Activated CD4-positive, alpha-beta memory T cell treated with anti-CD3 and anti-CD28 coated beads, Interleukin-2, amount 10 ng/mL, durations not matched to agents 7 days and 5 days (primary cell): ENCODE results near the gene PLA2G6. TPM values are rescaled to one million over a fixed set of nuclear protein-coding genes. Genes with fewer than 3 reads are reported as not detected.

Source experiments
- CTCF ChIA-PET: fragments of 350-600 bp; sonication (Branson Sonifier 250); formaldehyde crosslinking; loops from one replicate; lab custom pipeline; 2021; ENCODE audit warnings: antibody characterized with exemption, inconsistent platforms; lab: Charles Lee
- POLR2A ChIA-PET: fragments of 350-600 bp; sonication (Branson Sonifier 250); formaldehyde crosslinking; loops from one replicate; lab custom pipeline; 2021; ENCODE audit warnings: antibody characterized with exemption; lab: Charles Lee
- DNase-seq: peaks from one replicate; pipeline ENCODE4 v3.0.0-alpha.2; 2020
- H3K27ac Mint-ChIP-seq: one replicate; pipeline ENCODE4 v1.8.0; 2021; ENCODE audit warnings: mild to moderate bottlenecking, mixed read lengths
- H3K27me3 Mint-ChIP-seq: one replicate; pipeline ENCODE4 v1.8.0; 2021; ENCODE audit warnings: mixed read lengths
- H3K36me3 Mint-ChIP-seq: one replicate; pipeline ENCODE4 v1.8.0; 2021; ENCODE audit warnings: low read depth, mixed read lengths
- H3K4me1 Mint-ChIP-seq: one replicate; pipeline ENCODE4 v1.8.0; 2021; ENCODE audit warnings: mixed read lengths
- H3K4me3 Mint-ChIP-seq: one replicate; pipeline ENCODE4 v1.8.0; 2021; ENCODE audit warnings: mild to moderate bottlenecking, mixed read lengths
- H3K9me3 Mint-ChIP-seq: one replicate; pipeline ENCODE4 v1.8.0; 2021; ENCODE audit warnings: mixed read lengths
- total RNA-seq, 2 experiments: library from RNA; stranded (reverse); gene quantifications; one replicate each; pipeline ENCODE4 v1.2.3, GENCODE V29; 2021

Gene PLA2G6
- total RNA-seq, 2 experiments from 2014 or later = 80.7 to 85.7 TPM

GRCh38 chr22:38106814-38107578 lies 74.6 kb downstream of the PLA2G6 start:
- ChIA-PET CTCF (no interaction called here), POLR2A (no interaction called here)
- Mint-ChIP-seq H3K4me1 (peaks cover 14% of the 10 kb centered on the region), H3K27ac (no peak overlapping the region), H3K9me3 (no peaks in the 10 kb centered on the region), H3K36me3 (no peaks in the 10 kb centered on the region), H3K4me3 (no peak overlapping the region), H3K27me3 (no peaks in the 10 kb centered on the region)
- no peak for DNase-seq

DNA sequence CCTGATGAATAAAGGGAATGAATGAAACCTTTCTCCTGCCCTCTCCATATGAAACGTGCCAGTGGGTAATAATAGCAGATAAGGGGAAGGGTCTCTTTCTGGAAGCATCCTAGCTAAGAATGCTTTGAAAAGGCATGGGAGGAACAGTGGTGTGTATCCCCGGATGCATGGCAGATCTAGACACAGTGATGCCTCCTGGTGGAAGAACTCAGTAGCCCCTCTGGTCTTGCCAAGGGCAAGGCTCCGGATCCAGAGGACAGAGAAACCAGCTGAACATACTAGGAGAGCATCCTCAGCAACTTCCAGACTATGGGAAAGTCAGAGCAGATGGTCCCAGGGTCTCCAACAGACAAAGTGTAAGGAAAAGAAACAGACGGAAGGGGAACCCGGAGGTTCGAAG lies 77.5 kb downstream of the PLA2G6 start:
- Mint-ChIP-seq H3K27me3 (no peaks in the 10 kb centered on the region), H3K4me1 (peaks cover 14% of the 10 kb centered on the region), H3K36me3 (no peaks in the 10 kb centered on the region), H3K4me3 (no peak overlapping the region), H3K9me3 (no peaks in the 10 kb centered on the region), H3K27ac (no peak overlapping the region)
- POLR2A ChIA-PET = no interaction called here
- no peak for DNase-seq
- CTCF ChIA-PET = interaction anchor here (1.6 kb wide), 1 partner anchor 52 kb away, joined by 11 read pairs; no protein-coding TSS in a partner anchor

GRCh38 chr22:38103641-38104040 lies 78.0 kb downstream of the PLA2G6 start:
- no peaks in the 10 kb centered on the region for H3K36me3 Mint-ChIP-seq
- H3K4me1 Mint-ChIP-seq = peaks cover 14% of the 10 kb centered on the region
- no peak overlapping the region for H3K27ac Mint-ChIP-seq
- POLR2A ChIA-PET = no interaction called here
- no peaks in the 10 kb centered on the region for H3K9me3 Mint-ChIP-seq
- CTCF ChIA-PET = interaction anchor here (1.6 kb wide), 1 partner anchor 52 kb away, joined by 11 read pairs; no protein-coding TSS in a partner anchor
- H3K4me3 Mint-ChIP-seq = no peak overlapping the region
- DNase-seq = no peak
- no peaks in the 10 kb centered on the region for H3K27me3 Mint-ChIP-seq

DNA sequence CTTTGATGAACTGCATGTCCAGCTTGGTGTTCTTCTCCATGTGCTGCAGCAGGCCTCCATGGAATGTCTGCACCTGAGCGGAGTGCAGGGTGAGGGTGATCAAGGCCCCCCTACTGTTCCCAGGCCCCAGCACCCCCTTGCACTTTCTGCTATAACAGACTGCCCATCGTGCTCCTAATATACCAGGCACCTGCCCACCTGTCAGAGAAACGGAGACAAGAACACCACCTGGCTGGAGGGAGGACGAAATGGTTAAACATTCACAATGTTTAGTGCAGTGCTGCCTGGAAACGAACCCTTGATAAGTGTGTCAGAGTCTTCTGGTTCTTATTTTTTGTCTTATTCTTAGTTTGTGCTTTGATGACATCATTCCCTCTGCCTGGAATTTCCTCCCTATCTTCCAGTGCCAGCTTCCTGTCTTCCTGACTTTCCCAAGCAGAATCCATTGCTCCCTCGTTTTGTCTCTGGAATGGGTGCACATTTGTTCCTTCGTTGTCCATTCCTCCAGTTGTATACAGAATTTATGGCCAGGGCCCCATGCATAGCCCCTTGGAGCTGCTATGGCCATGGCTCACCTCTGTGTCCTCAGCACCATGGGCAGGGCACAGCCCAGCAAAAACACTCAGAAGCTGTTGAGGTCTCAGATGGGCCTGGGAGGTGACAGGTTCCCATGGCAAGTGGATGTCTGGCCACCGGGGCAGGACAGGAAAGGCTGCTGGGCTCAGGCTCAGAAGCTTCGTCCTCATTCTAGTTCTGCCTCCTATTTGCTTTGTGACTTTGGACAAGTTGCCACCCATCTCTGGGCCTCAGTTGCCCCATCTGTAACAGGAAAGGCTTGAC lies 83.0 kb downstream of the PLA2G6 start:
- ChIA-PET CTCF (interaction anchor here (1.6 to 2.8 kb wide), 4 partner anchors 16 to 132 kb away, joined by 3 to 8 read pairs (median 8); partner anchors contain the start of gene PICK1), POLR2A (interaction anchor here (1.5 kb wide), 1 partner anchor 41 kb away, joined by 3 read pairs; the partner anchor contains the start of gene PICK1)
- no peaks in the 10 kb centered on the region for H3K27me3 Mint-ChIP-seq

DNA sequence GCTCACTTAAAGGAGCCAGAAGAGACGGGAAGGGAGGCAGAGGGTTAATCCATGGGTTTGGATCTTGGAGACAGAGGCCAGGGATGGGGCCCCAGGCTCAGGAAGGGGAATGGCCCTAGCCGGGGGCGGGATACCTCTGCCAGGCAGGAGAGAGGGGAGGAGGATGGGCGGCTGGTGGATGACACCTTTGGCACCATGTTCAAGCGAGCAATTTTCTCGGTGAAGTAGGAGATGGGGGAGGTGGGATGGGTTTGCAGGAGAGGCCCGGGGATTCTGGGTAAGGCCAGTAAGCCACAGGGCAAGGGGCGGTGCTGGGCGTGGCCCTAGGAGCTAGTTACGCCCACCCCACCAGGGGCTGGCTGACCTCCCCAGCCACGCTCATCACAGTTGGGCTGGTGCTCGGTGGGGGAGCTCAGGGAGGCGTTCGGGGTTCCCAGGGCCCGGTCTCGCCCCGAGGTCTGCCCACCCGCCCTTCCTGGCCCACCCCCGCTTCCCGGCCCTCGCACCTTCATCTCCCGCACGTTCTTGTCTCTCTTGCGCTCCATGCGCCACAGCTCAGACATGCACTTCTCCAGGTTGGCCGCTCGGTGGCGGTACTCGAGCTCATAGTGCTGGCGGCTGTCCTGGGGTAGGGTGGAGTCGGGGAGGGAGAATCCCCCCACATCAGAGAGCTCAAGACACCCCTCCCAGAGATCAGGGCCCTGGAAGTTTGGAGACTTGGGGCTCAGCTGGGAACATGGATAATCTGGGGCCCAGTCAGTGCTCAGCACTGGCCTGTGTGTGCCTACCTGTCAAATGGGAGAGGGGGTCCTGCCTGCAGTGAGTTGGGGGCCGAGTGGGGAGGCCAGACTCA lies 83.8 kb downstream of the PLA2G6 start:
- no peaks in the 10 kb centered on the region for H3K36me3 Mint-ChIP-seq
- POLR2A ChIA-PET = interaction anchor here (1.5 kb wide), 1 partner anchor 41 kb away, joined by 3 read pairs; the partner anchor contains the start of gene PICK1
- DNase-seq = no peak
- no peak overlapping the region for H3K4me3 Mint-ChIP-seq
- no peaks in the 10 kb centered on the region for H3K27me3 Mint-ChIP-seq
- H3K4me1 Mint-ChIP-seq = no peaks in the 10 kb centered on the region
- H3K27ac Mint-ChIP-seq = no peak overlapping the region
- CTCF ChIA-PET = interaction anchor here (0.6 to 2.8 kb wide), 3 partner anchors 19 to 133 kb away, joined by 3 to 8 read pairs (median 3); partner anchors contain the start of gene PICK1
- no peaks in the 10 kb centered on the region for H3K9me3 Mint-ChIP-seq

More for the DNA sequence above, 83.0 kb downstream of the PLA2G6 start:
- no peaks in the 10 kb centered on the region for H3K9me3 Mint-ChIP-seq
- no peaks in the 10 kb centered on the region for H3K36me3 Mint-ChIP-seq
- H3K27ac Mint-ChIP-seq = no peak overlapping the region
- DNase-seq = no peak
- no peak overlapping the region for H3K4me3 Mint-ChIP-seq
- peaks cover 2% of the 10 kb centered on the region for H3K4me1 Mint-ChIP-seq

DNA sequence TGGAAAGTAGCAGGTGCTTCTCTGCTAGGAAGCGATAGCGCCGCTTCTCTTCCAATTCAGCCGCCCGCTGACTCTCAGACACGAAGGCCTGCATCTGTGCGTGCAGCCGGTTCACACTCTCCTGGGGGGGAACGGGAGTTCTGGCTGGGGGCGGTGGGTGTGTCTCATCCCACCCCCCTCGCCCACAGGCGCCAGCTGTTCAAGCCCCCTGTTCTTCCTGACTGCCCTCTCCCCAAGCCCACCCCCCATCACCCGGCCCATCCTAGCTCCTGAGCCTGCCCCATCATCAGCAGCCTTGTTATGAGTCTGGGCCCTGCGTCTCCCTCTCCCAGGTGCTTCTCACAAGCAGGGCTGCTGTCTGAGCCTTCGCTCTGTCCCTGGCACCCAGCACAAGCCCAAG lies 84.6 kb downstream of the PLA2G6 start:
- no peaks in the 10 kb centered on the region for H3K36me3 Mint-ChIP-seq
- no peaks in the 10 kb centered on the region for H3K4me1 Mint-ChIP-seq
- POLR2A ChIA-PET = interaction anchor here (1.5 kb wide), 1 partner anchor 40 kb away, joined by 3 read pairs; the partner anchor contains the start of gene PICK1
- no peak for DNase-seq
- no peak overlapping the region for H3K27ac Mint-ChIP-seq
- H3K9me3 Mint-ChIP-seq = no peaks in the 10 kb centered on the region
- no peaks in the 10 kb centered on the region for H3K27me3 Mint-ChIP-seq
- H3K4me3 Mint-ChIP-seq = no peak overlapping the region
- CTCF ChIA-PET = interaction anchor here (2.8 kb wide), 1 partner anchor 133 kb away, joined by 8 read pairs; no protein-coding TSS in a partner anchor

GRCh38 chr22:38089474-38089851 lies 92.2 kb downstream of the PLA2G6 start:
- no peak overlapping the region for H3K4me3 Mint-ChIP-seq
- no peaks in the 10 kb centered on the region for H3K9me3 Mint-ChIP-seq
- CTCF ChIA-PET = interaction anchor here (0.7 kb wide), 1 partner anchor 37 kb away, joined by 6 read pairs; no protein-coding TSS in a partner anchor

DNA sequence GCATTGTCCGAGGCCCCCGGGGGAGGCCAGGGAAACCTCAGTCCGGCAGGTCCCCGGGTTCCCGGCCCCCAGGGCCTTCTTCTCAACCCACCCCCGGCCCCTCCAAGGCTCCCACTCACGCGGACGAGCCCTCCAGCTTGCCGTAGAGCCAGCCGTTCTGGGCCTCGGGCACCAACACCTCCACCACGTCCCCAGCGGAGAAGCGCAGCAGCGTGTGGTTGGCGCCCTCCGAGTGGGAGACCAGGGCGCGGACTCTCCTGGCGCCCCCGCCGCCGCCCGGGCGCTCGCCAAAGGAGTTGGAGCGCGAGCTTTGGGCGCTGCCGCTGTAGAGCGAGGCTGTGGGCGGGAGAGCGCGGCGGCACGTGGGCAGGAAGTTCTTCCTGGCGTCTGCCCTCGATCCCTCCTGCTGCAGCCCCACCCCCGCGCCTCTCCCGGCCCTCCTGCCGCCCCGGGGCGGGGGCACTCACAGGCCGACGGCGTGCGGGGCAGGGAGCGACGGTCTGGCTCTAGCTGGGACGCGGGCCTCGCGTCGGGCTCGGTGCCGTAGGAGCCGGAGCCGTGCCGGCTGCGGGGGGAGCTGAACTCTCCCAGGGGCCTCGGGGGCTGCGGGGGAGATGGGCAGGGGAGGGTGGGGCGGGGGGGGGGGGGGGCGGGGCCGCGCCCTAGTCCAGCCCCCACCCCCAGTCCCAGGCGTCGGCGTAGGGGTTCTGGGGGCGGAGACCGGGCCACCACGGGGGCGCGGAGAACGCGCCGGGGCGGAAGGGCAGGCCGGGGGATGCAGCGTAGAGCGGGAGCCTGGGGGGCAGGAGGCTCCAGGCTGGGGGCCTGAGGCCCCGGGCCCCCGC lies 92.8 kb downstream of the PLA2G6 start:
- H3K36me3 Mint-ChIP-seq = no peaks in the 10 kb centered on the region
- no peak overlapping the region for H3K4me3 Mint-ChIP-seq
- H3K27ac Mint-ChIP-seq = no peak overlapping the region
- POLR2A ChIA-PET = no interaction called here
- DNase-seq = no peak
- peaks cover 1% of the 10 kb centered on the region for H3K4me1 Mint-ChIP-seq
- no peaks in the 10 kb centered on the region for H3K9me3 Mint-ChIP-seq
- CTCF ChIA-PET = no interaction called here
- H3K27me3 Mint-ChIP-seq = peaks cover 8% of the 10 kb centered on the region

More at GRCh38 chr22:38089474-38089851, 92.2 kb downstream of the PLA2G6 start:
- H3K4me1 Mint-ChIP-seq = peaks cover 1% of the 10 kb centered on the region
- peaks cover 8% of the 10 kb centered on the region for H3K27me3 Mint-ChIP-seq
- POLR2A ChIA-PET = no interaction called here
- no peak for DNase-seq
- no peaks in the 10 kb centered on the region for H3K36me3 Mint-ChIP-seq
- H3K27ac Mint-ChIP-seq = no peak overlapping the region

- no peaks in the 10 kb centered on the region for H3K36me3 Mint-ChIP-seq
- no peak overlapping the region for H3K27ac Mint-ChIP-seq
- CTCF ChIA-PET = no interaction called here
- DNase-seq = no peak
- H3K4me3 Mint-ChIP-seq = no peak overlapping the region
- peaks cover 1% of the 10 kb centered on the region for H3K4me1 Mint-ChIP-seq
- POLR2A ChIA-PET = no interaction called here
- no peaks in the 10 kb centered on the region for H3K9me3 Mint-ChIP-seq
- peaks cover 14% of the 10 kb centered on the region for H3K27me3 Mint-ChIP-seq
Measured at GRCh38 chr22:38087855-38088254, 93.8 kb downstream of the PLA2G6 start.

- ChIA-PET CTCF (interaction anchor here (0.7 to 0.8 kb wide), 2 partner anchors 21 to 143 kb away, joined by 3 read pairs; no protein-coding TSS in a partner anchor), POLR2A (no interaction called here)
- H3K4me1 Mint-ChIP-seq = peaks cover 2% of the 10 kb centered on the region
- H3K9me3 Mint-ChIP-seq = no peaks in the 10 kb centered on the region
- H3K4me3 Mint-ChIP-seq = no peak overlapping the region
- H3K27me3 Mint-ChIP-seq = peaks cover 18% of the 10 kb centered on the region
- DNase-seq = no peak
- H3K36me3 Mint-ChIP-seq = no peaks in the 10 kb centered on the region
- H3K27ac Mint-ChIP-seq = no peak overlapping the region
Measured at GRCh38 chr22:38086942-38087341, 94.7 kb downstream of the PLA2G6 start.

DNA sequence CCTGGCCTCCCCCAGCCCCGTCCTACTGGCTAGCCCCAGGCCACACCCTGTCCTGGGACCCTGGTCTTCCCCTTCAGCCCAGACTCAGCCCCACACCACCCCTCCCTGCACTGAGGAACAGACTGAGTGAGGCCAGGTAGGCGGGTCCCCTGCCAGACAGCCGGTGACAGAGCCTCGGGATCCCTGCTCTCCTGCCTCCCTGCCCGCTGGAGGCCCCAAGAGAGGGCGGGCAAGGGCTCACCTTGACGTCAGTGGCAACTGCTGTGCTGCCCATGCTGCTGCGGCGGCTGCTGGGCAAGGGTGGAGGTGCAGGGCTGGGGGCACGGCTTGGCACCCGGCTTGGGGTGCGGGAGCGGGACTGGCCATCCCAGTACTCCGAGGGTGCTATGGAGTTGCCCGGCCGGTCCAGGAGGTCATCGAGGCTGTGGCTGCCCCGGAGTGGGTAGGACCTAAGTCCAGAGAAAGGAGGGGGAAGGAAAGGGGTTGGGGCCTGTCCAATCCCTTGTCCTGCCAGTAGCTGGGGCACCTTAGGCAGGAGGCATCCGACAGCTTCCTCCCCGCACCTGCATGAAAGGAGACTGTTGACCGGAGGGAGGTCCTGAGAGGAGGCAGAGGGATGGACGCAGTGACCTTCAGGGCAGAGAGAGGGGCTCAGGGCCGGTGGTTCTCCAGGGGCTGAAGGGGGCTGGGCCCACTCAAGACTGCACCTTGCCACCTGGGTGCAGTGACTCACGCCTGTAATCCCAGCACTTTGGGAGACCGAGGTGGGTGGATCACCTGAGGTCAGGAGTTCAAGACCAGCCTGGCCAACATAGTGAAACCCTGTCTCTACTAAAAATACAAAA lies 95.4 kb downstream of the PLA2G6 start:
- Mint-ChIP-seq H3K36me3 (no peaks in the 10 kb centered on the region), H3K4me1 (peaks cover 3% of the 10 kb centered on the region), H3K27me3 (peaks cover 21% of the 10 kb centered on the region), H3K27ac (no peak overlapping the region), H3K4me3 (no peak overlapping the region), H3K9me3 (no peaks in the 10 kb centered on the region)
- no peak for DNase-seq
- CTCF ChIA-PET = interaction anchor here (0.7 kb wide), 1 partner anchor 20 kb away, joined by 3 read pairs; no protein-coding TSS in a partner anchor
- POLR2A ChIA-PET = no interaction called here
